GM12878 (cell line): ENCODE data around the gene PVALEF. TPM values are rescaled to one million over a fixed set of nuclear protein-coding genes. Genes with fewer than 3 reads are reported as not detected.

Experiments
- ATAC-seq: fragments of 200-7000 bp; cut with Tn5 transposase; 3 replicates; pipeline ENCODE4 v1.9.1; 2020; ENCODE audit warnings: mild to moderate bottlenecking, moderate library complexity
- BruUV-seq: library from RNA; stranded (reverse); fragments of 400-500 nt; replicated peaks from 2 replicates; lab custom pipeline; 2021; lab: Mats Ljungman, UMichigan
- CTCF ChIA-PET: fragments of 300-600 bp; sonication (Branson Sonifier 250); formaldehyde crosslinking; extraction: SDS; loops from one replicate; lab custom pipeline; 2021; ENCODE audit warnings: inconsistent platforms; lab: Yijun Ruan, JAX
- POLR2A ChIA-PET: fragments of 350-600 bp; formaldehyde crosslinking; extraction: SDS; loops from one replicate; lab custom pipeline; 2021; ENCODE audit warnings: inconsistent platforms; lab: Charles Lee
- RAD21 ChIA-PET: fragments of 300-600 bp; sonication (Branson Sonifier 250); formaldehyde crosslinking; loops from one replicate; lab custom pipeline; 2023; ENCODE audit warnings: antibody characterized with exemption; ENCODE audit not compliant: unreplicated experiment; lab: Charles Lee
- SMC1A ChIA-PET: fragments of 300-600 bp; sonication (Branson Sonifier 250); formaldehyde crosslinking; loops from one replicate; lab custom pipeline; 2023; ENCODE audit not compliant: unreplicated experiment, uncharacterized antibody; lab: Charles Lee
- DNase-seq: peaks from one replicate; pipeline ENCODE4 v3.0.0-alpha.2; 2011; ENCODE audit warnings: low read depth, low spot score
- FAIRE-seq: peaks from 3 replicates; lab custom pipeline; 2011; peaks lifted over from hg19 to GRCh38; lab: Jason Lieb, UNC
- H2AFZ ChIP-seq: 2 replicates; pipeline ENCODE4 v1.6.0; 2011; ENCODE audit warnings: low read depth, low read length, control low read depth; ENCODE audit not compliant: control insufficient read depth
- H3K27ac ChIP-seq: 2 replicates; pipeline ENCODE4 v1.5.1; 2011; ENCODE audit warnings: control low read depth; ENCODE audit not compliant: control insufficient read depth, insufficient read depth
- H3K27me3 ChIP-seq, 2 experiments: replicated peaks in 1 of 2; 2 replicates each; pipeline versions ENCODE4 v1.6.0 to v1.6.1; 2011; ENCODE audit warnings: low read length in 1 of 2; ENCODE audit not compliant: control insufficient read depth in 2 of 2, insufficient read depth in 2 of 2
- H3K36me3 ChIP-seq, 2 experiments: 2 replicates each; pipeline ENCODE4 v1.5.1; 2011; ENCODE audit warnings: low read length in 1 of 2; ENCODE audit not compliant: control insufficient read depth in 2 of 2, insufficient read depth in 2 of 2
- H3K4me1 ChIP-seq: 2 replicates; pipeline ENCODE4 v1.6.1; 2011; ENCODE audit warnings: mild to moderate bottlenecking, low read length, moderate library complexity, mixed read lengths; ENCODE audit not compliant: control insufficient read depth, insufficient read depth
- H3K4me2 ChIP-seq: 2 replicates; pipeline ENCODE4 v1.6.0; 2011; ENCODE audit warnings: control low read depth; ENCODE audit not compliant: control insufficient read depth, insufficient read depth
- H3K4me3 ChIP-seq: fragments of 200-600 bp; sonication (generic); 2 replicates; pipeline ENCODE4 v1.5.1; 2016
- H3K79me2 ChIP-seq: 2 replicates; pipeline ENCODE4 v1.6.0; 2011; ENCODE audit warnings: low read length; ENCODE audit not compliant: control insufficient read depth, insufficient read depth
- H3K9ac ChIP-seq: 2 replicates; pipeline ENCODE4 v1.8.0; 2011; ENCODE audit warnings: low read length, control low read depth, mixed read lengths; ENCODE audit not compliant: control insufficient read depth, insufficient read depth
- H3K9me3 ChIP-seq: replicated peaks from 3 replicates; pipeline ENCODE4 v1.5.1; 2011; ENCODE audit warnings: mild to moderate bottlenecking, low read length; ENCODE audit not compliant: control insufficient read depth, insufficient read depth
- H4K20me1 ChIP-seq: 2 replicates; pipeline ENCODE4 v1.6.0; 2011; ENCODE audit not compliant: control insufficient read depth, insufficient read depth
- BACH1 ChIP-seq: fragments of 450-650 bp; IDR thresholded peaks from 2 replicates; pipeline ENCODE4 v1.6.1; 2017; ENCODE audit warnings: mild to moderate bottlenecking, borderline replicate concordance
- GATAD2B ChIP-seq: fragments of 450-650 bp; conservative IDR thresholded peaks from 2 replicates; pipeline ENCODE4 v1.6.1; 2017; ENCODE audit warnings: low read depth, mild to moderate bottlenecking, moderate library complexity
- MXI1 ChIP-seq: fragments of 150-350 bp; IDR thresholded peaks from 2 replicates; pipeline ENCODE4 v1.6.1; 2011; ENCODE audit warnings: low read depth, mild to moderate bottlenecking, inconsistent platforms, low read length, improper control_type of control experiment
- POLR2AphosphoS5 ChIP-seq: IDR thresholded peaks from 2 replicates; pipeline ENCODE4 v1.6.1; 2011; ENCODE audit warnings: mild to moderate bottlenecking, low read length, inconsistent platforms
- SMC3 ChIP-seq: IDR thresholded peaks from 2 replicates; pipeline ENCODE4 v1.6.1; 2011; ENCODE audit warnings: low read length, improper control_type of control experiment, borderline replicate concordance
- SRF ChIP-seq, 2 experiments: IDR thresholded peaks; 2 replicates each; pipeline ENCODE4 v1.6.1; 2011; ENCODE audit warnings: low read depth in 2 of 2, low read length in 2 of 2, mild to moderate bottlenecking in 1 of 2, moderate library complexity in 1 of 2
- ZNF622 ChIP-seq: fragments of 450-650 bp; IDR thresholded peaks from 2 replicates; pipeline ENCODE4 v1.6.1; 2017; ENCODE audit warnings: mild to moderate bottlenecking, inconsistent platforms
- ZSCAN29 ChIP-seq: fragments of 450-650 bp; IDR thresholded peaks from 2 replicates; pipeline ENCODE4 v1.6.1; 2017; ENCODE audit warnings: mild to moderate bottlenecking, moderate library complexity
- WGBS: methylation state at CpG from one replicate; pipeline ENCODE4 v1.1.6; 2016; ENCODE audit warnings: low lambda C conversion rate; ENCODE audit not compliant: insufficient replicate concordance, insufficient coverage; ENCODE audit errors: missing lambda C conversion rate; 5-methylcytosine and 5-hydroxymethylcytosine counted together
- in situ Hi-C: fragments of 300-500 bp; cut with MboI; formaldehyde crosslinking; loops from 9 replicates; pipeline ENCODE4 v1.14.3; 2018; ENCODE audit warnings: mixed read lengths
- intact Hi-C: fragments of 100-400 bp; cut with micrococcal nuclease; formaldehyde crosslinking; loops from one replicate; pipeline ENCODE4 v1.14.2; 2022; ENCODE audit not compliant: unreplicated experiment
- polyA plus RNA-seq, 11 experiments: library from polyadenylated mRNA; depleted of rRNA in 4 of 11; unstranded in 6 of 11; stranded (reverse) in 5 of 11; fragments of >200 nt; fragmentation: Nextera tagmentation in 4 of 11; fragmentation: Illumina TruSeq in 1 of 11; extraction: Ambion mirVana in 4 of 11; extraction: Trizol in 1 of 11; gene quantifications; 1 replicate in 1 of 11; 2 replicates in 10 of 11; pipeline versions ENCODE4 v1.2.1 to v1.2.3, GENCODE V29; 2011 to 2016; ENCODE audit warnings: inconsistent platforms in 2 of 11, missing spikeins in 2 of 11, low read depth in 1 of 11
- total RNA-seq, 4 experiments: library from RNA; depleted of rRNA in 3 of 4; stranded (reverse); fragments of >200 nt in 3 of 4; fragmentation: Illumina TruSeq in 1 of 4; extraction: Trizol in 1 of 4; gene quantifications; 2 replicates each; pipeline versions ENCODE4 v1.2.1 to v1.2.3, GENCODE V29; 2013 to 2021
- TF ChIP-seq, protein P1 (sequence below): IDR thresholded peaks from 2 replicates; pipeline ENCODE4 v1.6.1; 2012; ENCODE audit warnings: improper control_type of control experiment, low read depth, low read length; ENCODE audit not compliant: insufficient replicate concordance
- TF ChIP-seq, protein P2 (sequence below): fragments of 450-650 bp; IDR thresholded peaks from 2 replicates; pipeline ENCODE4 v1.6.1; 2018; ENCODE audit warnings: mild to moderate bottlenecking, low read depth, moderate library complexity; ENCODE audit not compliant: partially characterized antibody

Gene PVALEF
- total and polyA plus RNA-seq, 10 of the 15 experiments (the other 5 are each of a cell fraction or from before 2014, with no cell fraction given), result not detected

DNA sequence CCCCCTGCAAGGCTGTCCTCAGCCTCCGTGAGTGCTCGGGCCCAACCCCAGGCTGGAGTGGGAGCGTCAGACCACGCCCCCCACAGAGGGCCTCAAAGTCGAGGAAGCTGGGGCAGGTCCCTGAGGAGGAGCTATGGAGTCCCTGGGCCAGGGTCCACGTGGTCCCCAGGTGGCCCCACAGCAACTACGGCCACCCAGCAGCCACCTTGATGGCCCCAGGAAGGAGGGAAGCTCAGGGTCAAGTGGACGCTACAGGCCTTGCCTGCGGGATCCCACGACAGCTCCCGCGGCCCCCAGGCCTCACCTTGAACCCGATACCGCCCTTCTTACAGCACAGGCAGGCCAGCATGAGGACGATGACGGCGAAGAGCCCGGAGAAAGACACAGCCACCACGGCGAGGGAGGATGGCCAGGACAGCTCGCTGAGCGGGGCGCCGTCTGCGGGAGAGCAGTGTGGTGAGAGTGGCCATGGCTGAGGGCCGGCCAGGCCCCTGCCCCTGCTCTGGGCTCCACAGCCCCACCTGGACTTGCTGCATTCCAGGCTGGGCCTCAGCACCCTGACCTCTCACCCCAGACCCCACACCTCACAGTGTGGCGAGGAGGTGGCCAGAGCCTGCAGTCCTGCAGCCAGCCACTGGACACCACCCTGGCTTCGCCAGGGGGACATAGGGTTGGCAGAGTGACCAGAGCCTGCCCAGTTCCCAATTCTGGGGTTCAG lies 31.1 kb upstream of the PVALEF start:
- 58% methylated on average over 25 of the region's 28 CpGs for WGBS
- no TSS peak for BruUV-seq
- POLR2A ChIA-PET, result no interaction called here

DNA sequence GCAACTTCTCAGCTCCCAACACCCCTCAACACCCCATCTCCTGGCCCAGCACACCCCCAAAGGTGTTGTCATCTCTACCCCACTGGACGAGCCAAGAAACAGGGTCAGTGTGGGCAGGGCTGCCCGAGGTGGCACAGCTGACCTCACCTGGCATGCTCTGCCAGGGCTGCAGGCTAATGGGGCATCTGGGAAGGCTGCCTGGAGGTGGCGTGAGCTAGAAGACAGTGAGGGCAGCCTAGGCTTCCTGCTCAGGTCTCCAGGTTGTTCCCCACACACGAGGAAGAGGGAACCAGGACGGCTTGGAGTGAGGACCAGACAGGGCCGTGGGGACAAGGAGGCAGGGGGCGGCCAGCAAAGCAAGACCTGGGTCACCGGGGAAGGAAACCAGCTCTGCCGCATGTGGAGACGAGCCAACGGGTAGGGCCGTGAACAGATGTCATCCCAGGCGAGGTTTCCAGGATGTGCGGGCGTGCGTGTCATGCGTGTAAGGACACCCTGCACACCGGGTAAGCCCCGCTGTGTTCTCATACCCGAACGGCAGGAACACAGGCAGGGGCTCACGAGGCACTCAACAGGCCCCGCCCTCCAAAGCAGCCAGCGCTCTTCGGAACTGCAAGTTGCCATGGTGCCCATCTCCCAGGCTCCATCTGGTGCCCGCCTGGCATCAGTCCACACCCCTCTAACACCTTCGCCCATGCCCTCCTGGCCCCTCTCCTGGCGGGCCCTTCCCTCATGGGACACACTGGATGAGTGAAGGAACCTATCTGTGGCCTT lies 29.6 kb upstream of the PVALEF start:
- no peak overlapping the region for H2AFZ ChIP-seq
- H3K4me3 ChIP-seq, result no peak overlapping the region
- ChIA-PET POLR2A (no interaction called here), SMC1A (no interaction called here), RAD21 (no interaction called here), CTCF (no interaction called here)
- no TSS peak for BruUV-seq
- no peaks in the 10 kb centered on the region for H3K4me1 ChIP-seq
- in situ Hi-C loops, result loop anchor here (25.0 kb wide), 1 partner anchor 352 kb away; no protein-coding TSS in a partner anchor
- WGBS, result 39% methylated on average over 26 of the region's 28 CpGs
- ATAC-seq, result no peak
- H3K4me2 ChIP-seq, result no peak overlapping the region
- H3K9ac ChIP-seq, result no peak overlapping the region
- H3K36me3 ChIP-seq, result no peaks in the 10 kb centered on the region
- H3K79me2 ChIP-seq, result no peaks in the 10 kb centered on the region
- H3K27ac ChIP-seq, result no peak overlapping the region
- H3K9me3 ChIP-seq, result no peaks in the 10 kb centered on the region
- no peak for FAIRE-seq
- DNase-seq, result no peak
- intact Hi-C loops, result no loop called here
- H3K27me3 ChIP-seq, result no peaks in the 10 kb centered on the region
- H4K20me1 ChIP-seq, result no peaks in the 10 kb centered on the region
- TF ChIP-seq SMC3 (no peak), GATAD2B (no peak)
- TF ChIP-seq, protein P1, sequence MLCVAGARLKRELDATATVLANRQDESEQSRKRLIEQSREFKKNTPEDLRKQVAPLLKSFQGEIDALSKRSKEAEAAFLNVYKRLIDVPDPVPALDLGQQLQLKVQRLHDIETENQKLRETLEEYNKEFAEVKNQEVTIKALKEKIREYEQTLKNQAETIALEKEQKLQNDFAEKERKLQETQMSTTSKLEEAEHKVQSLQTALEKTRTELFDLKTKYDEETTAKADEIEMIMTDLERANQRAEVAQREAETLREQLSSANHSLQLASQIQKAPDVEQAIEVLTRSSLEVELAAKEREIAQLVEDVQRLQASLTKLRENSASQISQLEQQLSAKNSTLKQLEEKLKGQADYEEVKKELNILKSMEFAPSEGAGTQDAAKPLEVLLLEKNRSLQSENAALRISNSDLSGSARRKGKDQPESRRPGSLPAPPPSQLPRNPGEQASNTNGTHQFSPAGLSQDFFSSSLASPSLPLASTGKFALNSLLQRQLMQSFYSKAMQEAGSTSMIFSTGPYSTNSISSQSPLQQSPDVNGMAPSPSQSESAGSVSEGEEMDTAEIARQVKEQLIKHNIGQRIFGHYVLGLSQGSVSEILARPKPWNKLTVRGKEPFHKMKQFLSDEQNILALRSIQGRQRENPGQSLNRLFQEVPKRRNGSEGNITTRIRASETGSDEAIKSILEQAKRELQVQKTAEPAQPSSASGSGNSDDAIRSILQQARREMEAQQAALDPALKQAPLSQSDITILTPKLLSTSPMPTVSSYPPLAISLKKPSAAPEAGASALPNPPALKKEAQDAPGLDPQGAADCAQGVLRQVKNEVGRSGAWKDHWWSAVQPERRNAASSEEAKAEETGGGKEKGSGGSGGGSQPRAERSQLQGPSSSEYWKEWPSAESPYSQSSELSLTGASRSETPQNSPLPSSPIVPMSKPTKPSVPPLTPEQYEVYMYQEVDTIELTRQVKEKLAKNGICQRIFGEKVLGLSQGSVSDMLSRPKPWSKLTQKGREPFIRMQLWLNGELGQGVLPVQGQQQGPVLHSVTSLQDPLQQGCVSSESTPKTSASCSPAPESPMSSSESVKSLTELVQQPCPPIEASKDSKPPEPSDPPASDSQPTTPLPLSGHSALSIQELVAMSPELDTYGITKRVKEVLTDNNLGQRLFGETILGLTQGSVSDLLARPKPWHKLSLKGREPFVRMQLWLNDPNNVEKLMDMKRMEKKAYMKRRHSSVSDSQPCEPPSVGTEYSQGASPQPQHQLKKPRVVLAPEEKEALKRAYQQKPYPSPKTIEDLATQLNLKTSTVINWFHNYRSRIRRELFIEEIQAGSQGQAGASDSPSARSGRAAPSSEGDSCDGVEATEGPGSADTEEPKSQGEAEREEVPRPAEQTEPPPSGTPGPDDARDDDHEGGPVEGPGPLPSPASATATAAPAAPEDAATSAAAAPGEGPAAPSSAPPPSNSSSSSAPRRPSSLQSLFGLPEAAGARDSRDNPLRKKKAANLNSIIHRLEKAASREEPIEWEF, result no peak
- TF ChIP-seq, protein P2, sequence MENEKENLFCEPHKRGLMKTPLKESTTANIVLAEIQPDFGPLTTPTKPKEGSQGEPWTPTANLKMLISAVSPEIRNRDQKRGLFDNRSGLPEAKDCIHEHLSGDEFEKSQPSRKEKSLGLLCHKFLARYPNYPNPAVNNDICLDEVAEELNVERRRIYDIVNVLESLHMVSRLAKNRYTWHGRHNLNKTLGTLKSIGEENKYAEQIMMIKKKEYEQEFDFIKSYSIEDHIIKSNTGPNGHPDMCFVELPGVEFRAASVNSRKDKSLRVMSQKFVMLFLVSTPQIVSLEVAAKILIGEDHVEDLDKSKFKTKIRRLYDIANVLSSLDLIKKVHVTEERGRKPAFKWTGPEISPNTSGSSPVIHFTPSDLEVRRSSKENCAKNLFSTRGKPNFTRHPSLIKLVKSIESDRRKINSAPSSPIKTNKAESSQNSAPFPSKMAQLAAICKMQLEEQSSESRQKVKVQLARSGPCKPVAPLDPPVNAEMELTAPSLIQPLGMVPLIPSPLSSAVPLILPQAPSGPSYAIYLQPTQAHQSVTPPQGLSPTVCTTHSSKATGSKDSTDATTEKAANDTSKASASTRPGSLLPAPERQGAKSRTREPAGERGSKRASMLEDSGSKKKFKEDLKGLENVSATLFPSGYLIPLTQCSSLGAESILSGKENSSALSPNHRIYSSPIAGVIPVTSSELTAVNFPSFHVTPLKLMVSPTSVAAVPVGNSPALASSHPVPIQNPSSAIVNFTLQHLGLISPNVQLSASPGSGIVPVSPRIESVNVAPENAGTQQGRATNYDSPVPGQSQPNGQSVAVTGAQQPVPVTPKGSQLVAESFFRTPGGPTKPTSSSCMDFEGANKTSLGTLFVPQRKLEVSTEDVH, result no peak

More for the DNA sequence above, 31.1 kb upstream of the PVALEF start:
- Histone ChIP-seq H3K4me3 (no peak overlapping the region), H4K20me1 (no peaks in the 10 kb centered on the region), H3K9ac (no peak overlapping the region), H3K79me2 (no peaks in the 10 kb centered on the region), H3K9me3 (no peaks in the 10 kb centered on the region), H3K4me1 (no peaks in the 10 kb centered on the region), H3K27me3 (no peaks in the 10 kb centered on the region), H3K27ac (no peak overlapping the region), H3K4me2 (no peak overlapping the region), H3K36me3 (no peaks in the 10 kb centered on the region), H2AFZ (no peak overlapping the region)
- no peak for ATAC-seq
- TF ChIP-seq BACH1 (no peak), ZNF622 (no peak), MXI1 (no peak), ZSCAN29 (no peak), SRF (IDR thresholded peaks at IDR 0.05; ENCODE audit: low read depth in 2 of 2, low read length in 2 of 2) (no peak), POLR2AphosphoS5 (no peak)
- intact Hi-C loops (no loop called here), in situ Hi-C loops (loop anchor here (25.0 kb wide), 1 partner anchor 353 kb away; no protein-coding TSS in a partner anchor)
- ChIA-PET CTCF (no interaction called here), SMC1A (no interaction called here), RAD21 (no interaction called here)
- no peak for DNase-seq
- FAIRE-seq, result no peak
